ENCODE results near the gene RFTN1.

DNA sequence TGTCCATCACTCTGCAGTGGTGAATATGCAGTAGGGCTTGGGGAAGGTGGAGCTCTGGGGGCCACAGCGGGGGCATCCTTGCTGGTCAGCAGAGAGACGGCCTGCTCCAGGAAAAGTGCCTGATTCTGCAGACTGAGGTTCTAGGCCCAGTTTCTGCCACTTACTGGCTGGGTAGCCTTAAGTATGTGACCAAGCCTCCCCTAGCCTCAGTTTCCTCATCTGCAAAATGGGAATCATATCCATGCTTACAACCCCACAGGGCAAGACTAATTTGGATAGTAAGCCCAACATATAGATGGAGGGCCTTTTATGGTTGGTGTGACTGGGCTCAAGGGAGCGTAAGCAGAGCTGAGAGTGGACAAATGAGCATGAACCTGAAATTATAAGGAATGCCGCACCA, 187.6 kb downstream of the RFTN1 start:
- TF ChIP-seq CTCF (conservative IDR thresholded peaks at IDR 0.05 in 1 of 2, IDR thresholded peaks at IDR 0.05 in 1 of 2; ENCODE audit: low read depth in 1 of 2, low read length in 2 of 2) (no peak), EZH2 (IDR thresholded peaks at IDR 0.05; ENCODE audit: low read length, missing control alignments) (no peak)
